ENCODE data around the gene SYNGR2. TPM values are rescaled to one million over a fixed set of nuclear protein-coding genes. Genes with fewer than 3 reads are reported as not detected.

Gene SYNGR2
- total RNA-seq, 2 donors from 2014 or later, result 61.7 to 100 TPM

DNA sequence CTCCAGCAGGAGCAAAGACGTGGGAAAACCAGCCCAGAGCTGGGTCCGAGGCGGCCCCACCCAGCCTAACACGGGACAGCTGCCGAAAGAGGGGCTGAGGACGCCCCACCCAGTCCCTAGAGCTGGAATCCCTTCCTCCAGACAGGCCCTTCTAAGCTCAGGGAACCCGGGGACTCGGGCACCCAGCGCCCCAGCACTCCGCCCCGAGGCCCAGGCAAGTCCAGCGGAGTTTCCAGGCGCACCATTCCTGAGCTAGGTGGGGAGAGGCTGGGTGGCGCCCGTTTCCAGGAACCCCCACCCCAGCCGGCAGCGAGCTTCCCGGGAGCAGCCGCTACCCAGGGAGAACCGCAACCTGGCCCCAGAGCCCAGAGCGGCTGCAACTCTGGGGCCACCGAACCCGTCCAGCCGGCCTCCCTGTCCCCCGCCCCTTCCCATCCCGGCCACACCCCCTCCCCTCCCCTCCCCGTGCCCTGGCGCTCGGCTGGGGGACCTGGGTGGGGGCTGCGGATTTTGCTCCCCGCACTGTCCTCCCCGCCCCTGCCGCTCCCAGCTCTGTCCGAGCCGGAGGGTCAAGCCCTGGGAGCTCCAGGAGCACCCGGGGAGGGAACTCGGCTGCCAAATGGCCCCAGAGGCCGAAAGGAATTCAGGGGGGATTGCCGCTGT, 40.4 kb upstream of the SYNGR2 start:
- no peaks in the 10 kb centered on the region for H3K27me3 ChIP-seq (replicated peaks; ENCODE audit: insufficient read depth)
- TF ChIP-seq, protein P1, sequence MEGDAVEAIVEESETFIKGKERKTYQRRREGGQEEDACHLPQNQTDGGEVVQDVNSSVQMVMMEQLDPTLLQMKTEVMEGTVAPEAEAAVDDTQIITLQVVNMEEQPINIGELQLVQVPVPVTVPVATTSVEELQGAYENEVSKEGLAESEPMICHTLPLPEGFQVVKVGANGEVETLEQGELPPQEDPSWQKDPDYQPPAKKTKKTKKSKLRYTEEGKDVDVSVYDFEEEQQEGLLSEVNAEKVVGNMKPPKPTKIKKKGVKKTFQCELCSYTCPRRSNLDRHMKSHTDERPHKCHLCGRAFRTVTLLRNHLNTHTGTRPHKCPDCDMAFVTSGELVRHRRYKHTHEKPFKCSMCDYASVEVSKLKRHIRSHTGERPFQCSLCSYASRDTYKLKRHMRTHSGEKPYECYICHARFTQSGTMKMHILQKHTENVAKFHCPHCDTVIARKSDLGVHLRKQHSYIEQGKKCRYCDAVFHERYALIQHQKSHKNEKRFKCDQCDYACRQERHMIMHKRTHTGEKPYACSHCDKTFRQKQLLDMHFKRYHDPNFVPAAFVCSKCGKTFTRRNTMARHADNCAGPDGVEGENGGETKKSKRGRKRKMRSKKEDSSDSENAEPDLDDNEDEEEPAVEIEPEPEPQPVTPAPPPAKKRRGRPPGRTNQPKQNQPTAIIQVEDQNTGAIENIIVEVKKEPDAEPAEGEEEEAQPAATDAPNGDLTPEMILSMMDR (IDR thresholded peaks at IDR 0.05), result no peak
- H3K4me1 ChIP-seq (ENCODE audit: control insufficient read depth in 1 of 2, low read depth in 2 of 2), result peaks cover 19 to 50% of the 10 kb centered on the region in 2 donors
- H3K9me3 ChIP-seq, result no peaks in the 10 kb centered on the region
- ATAC-seq (ENCODE audit: insufficient number of reproducible peaks, low FRiP score, low read depth) (no peak), DNase-seq (ENCODE audit: low spot score) (no peak)
- H3K36me3 ChIP-seq, result no peaks in the 10 kb centered on the region
- peak overlapping the region; percentile 79 for H3K4me3 ChIP-seq
- peak overlapping the region in 1 of 2 donors; percentile 57 for H3K27ac ChIP-seq

DNA sequence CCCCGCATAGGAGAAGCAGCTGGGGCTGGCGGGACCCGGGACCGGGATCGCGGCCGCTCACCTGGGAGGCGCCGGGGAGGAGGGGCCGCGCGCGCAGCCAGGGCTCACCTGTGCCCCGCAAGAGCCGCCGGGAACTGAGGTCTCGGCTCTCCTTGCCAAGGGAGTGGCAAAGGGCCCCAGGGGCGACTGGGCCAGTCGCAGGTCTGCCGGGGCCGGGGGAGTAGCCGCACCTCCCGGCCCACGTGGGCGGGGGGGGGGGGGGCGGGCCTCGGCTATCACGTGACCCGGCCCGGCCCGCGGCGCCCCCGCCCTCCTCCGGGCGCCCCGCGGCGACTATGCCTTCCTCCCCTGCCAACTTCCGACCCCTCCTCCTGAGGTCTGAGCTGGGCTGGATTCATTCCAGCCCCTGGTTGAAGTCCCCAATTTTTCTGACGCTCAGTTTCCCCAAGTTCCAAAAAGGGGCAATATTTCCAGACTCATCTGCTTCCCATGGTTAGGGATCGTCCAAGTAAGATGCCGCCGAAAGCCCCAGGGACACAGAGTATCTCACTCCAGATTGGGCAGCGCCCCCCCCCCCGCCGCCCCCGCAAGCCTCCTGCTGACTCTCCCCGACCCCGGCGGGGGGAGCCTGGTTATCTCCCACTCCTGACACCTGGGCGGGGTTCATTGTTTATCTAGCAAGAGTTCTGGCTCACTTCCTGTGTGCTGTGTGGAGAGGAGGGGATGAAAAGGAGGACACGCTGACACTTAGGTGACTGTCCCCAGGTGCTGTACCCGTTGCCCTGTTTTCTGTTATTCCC, 39.6 kb upstream of the SYNGR2 start, which contains the start of gene TMC6:
Gene TMC6 (minus strand): TSS at position 205 of the 800 bp plus-strand sequence. CDS start 1,923 bp downstream, outside the sequence.
- Histone ChIP-seq H3K9me3 (no peaks in the 10 kb centered on the region), H3K27me3 (replicated peaks; ENCODE audit: insufficient read depth) (no peaks in the 10 kb centered on the region), H3K27ac (peak within 1 kb of the TSS in 1 of 2 donors; percentile 57), H3K4me1 (ENCODE audit: control insufficient read depth in 1 of 2, low read depth in 2 of 2) (peaks cover 19 to 50% of the 10 kb centered on the region in 2 donors), H3K36me3 (no peaks in the 10 kb centered on the region), H3K4me3 (peak within 1 kb of the TSS; percentile 79)
- TF ChIP-seq, protein P1 (IDR thresholded peaks at IDR 0.05), result no peak
- no peak for DNase-seq (ENCODE audit: low spot score)
- no peak for ATAC-seq (ENCODE audit: insufficient number of reproducible peaks, low FRiP score, low read depth)

DNA sequence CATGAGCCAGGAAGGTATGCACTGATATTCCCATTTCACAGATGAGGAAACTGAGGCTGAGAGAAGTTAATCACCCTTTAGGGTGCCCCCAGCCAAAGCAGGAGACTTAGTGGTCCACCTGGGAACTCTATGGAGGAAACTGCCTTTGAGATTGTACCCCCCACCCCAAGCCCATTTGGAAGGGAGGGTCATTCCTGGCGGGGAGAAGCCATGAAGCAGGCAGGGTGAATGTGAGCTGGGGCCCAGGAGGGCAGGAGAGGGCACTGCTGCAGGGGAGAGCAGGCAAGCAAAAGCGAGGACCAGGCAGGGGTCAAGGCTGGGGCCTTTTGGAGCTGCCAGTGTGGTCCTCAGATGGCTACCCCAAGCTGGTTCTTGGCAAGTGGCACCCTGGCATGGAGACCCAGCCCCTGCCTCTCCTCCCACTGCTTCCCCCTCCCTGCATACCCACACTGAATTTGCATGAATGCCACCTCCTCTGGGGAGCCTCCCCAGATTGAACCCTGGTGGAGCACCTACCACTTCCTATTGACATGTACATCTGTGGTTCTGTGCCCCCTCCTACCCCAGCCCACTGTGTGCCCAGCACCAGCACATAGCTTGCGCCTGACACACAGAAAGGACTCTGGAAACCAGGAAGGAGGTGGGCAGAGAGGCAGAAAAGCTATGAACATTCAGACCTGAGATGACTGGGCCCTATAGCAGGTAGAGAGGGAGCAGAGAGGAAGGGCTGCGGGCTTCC, 38.9 kb upstream of the SYNGR2 start:
- no peaks in the 10 kb centered on the region for H3K9me3 ChIP-seq
- H3K4me3 ChIP-seq, result peak overlapping the region; percentile 79
- H3K36me3 ChIP-seq, result no peaks in the 10 kb centered on the region
- no peaks in the 10 kb centered on the region for H3K27me3 ChIP-seq (replicated peaks; ENCODE audit: insufficient read depth)
- TF ChIP-seq, protein P1 (IDR thresholded peaks at IDR 0.05), result no peak
- no peak overlapping the region for H3K27ac ChIP-seq
- ATAC-seq (ENCODE audit: insufficient number of reproducible peaks, low FRiP score, low read depth) (no peak), DNase-seq (ENCODE audit: low spot score) (no peak)
- H3K4me1 ChIP-seq (ENCODE audit: control insufficient read depth in 1 of 2, low read depth in 2 of 2), result peaks cover 19 to 50% of the 10 kb centered on the region in 2 donors

DNA sequence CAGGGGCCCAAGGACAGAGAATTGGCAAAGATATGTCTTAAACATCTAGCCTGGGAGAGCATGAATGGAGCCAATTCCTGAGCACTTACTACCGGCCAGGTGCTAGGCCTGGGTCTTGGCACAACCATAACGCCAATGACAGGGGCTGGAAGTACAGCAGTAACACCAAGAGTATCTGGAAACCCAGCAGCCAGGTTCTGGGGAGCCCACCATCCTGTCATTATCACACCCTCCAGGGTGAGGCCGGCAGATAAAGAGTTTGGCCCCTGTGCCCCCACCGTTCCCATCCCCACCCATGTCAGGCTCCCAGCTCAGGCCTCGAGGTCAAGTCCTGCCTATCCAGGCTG, 38.3 kb upstream of the SYNGR2 start:
- DNase-seq (ENCODE audit: low spot score), result no peak
- no peak overlapping the region for H3K27ac ChIP-seq
- no peaks in the 10 kb centered on the region for H3K36me3 ChIP-seq
- H3K4me1 ChIP-seq (ENCODE audit: control insufficient read depth in 1 of 2, low read depth in 2 of 2), result peaks cover 19 to 46% of the 10 kb centered on the region in 2 donors
- TF ChIP-seq, protein P1 (IDR thresholded peaks at IDR 0.05), result no peak
- H3K4me3 ChIP-seq, result peak overlapping the region; percentile 61
- no peaks in the 10 kb centered on the region for H3K27me3 ChIP-seq (replicated peaks; ENCODE audit: insufficient read depth)
- no peaks in the 10 kb centered on the region for H3K9me3 ChIP-seq
- no peak for ATAC-seq (ENCODE audit: insufficient number of reproducible peaks, low FRiP score, low read depth)

Data from thoracic aorta (tissue), 2 donors.